Left renal pelvis (tissue), 4 donors: Measurements from ENCODE around the gene SYT11. TPM values are rescaled to one million over a fixed set of nuclear protein-coding genes. Genes with fewer than 3 reads are reported as not detected.
"Not testable (repeated sequence)": the region's sequence is repeated elsewhere in the genome, so short reads cannot be mapped to it uniquely, and the experiment has no call there.

Experiments
- DNase-seq, 4 donors: peaks; one replicate each; pipeline ENCODE4 v3.0.0-alpha.2; 2013; ENCODE audit warnings: low read depth in 4 of 4, low spot score in 3 of 4
- polyA plus RNA-seq, 4 donors: library from polyadenylated mRNA; unstranded; fragments of 120-200 nt; gene quantifications; one replicate each; pipeline ENCODE4 v1.2.1, GENCODE V29; 2013; ENCODE audit not compliant: insufficient read length in 4 of 4

The SYT11 gene
- polyA plus RNA-seq, 4 donors: 14.3 to 24.3 (median 19.0) TPM

DNA sequence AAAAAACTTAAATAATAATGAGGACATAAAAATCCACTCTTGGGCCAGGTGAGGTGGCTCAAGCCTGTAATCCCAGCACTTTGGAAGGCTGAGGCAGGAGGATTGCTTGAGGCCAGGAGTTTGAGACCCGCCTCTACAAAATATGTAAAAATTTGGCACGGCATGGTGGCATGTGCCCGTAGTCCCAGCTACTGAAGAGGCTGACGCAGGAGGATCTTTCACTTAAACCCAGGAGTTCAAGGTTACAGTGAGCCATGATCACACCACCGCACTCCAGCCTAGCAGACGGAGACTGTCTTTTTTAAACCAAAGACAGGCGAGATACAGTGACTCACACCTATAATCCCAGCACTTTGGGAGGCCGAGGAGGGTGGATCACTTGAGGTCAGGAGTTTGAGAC lies 37.1 kb downstream of the SYT11 start:
- DNase-seq: not testable (repeated sequence)

GRCh38 chr1:155897746-155898145 lies 38.4 kb downstream of the SYT11 start:
- no peak for DNase-seq

DNA sequence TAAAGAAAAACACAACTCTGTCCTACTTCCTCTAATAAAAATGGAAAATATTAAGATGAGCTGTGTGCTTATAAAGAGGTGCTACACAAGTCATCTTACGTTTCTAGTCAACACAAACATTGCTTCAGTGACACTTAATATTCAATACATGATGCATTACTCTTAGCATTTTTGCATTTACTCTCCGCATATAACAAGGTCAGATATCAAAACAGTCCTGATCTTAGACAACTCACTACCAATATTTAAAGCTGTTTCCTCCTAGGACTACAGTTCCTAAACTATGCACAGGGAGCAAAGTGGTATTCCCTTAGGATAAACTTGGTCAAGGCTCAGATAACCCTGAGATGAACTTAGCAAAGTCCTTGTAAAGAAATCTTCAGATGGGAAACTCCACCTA lies 39.5 kb downstream of the SYT11 start:
- DNase-seq: no peak

- no peak for DNase-seq
Observed at GRCh38 chr1:155899683-155900082, 40.3 kb downstream of the SYT11 start.

- DNase-seq: no peak
Observed at GRCh38 chr1:155900161-155900560, 40.8 kb downstream of the SYT11 start.

- no peak for DNase-seq
Observed at GRCh38 chr1:155904261-155904660, 44.9 kb downstream of the SYT11 start.

- no peak for DNase-seq
Observed at GRCh38 chr1:155909894-155910293, 50.5 kb downstream of the SYT11 start.

DNA sequence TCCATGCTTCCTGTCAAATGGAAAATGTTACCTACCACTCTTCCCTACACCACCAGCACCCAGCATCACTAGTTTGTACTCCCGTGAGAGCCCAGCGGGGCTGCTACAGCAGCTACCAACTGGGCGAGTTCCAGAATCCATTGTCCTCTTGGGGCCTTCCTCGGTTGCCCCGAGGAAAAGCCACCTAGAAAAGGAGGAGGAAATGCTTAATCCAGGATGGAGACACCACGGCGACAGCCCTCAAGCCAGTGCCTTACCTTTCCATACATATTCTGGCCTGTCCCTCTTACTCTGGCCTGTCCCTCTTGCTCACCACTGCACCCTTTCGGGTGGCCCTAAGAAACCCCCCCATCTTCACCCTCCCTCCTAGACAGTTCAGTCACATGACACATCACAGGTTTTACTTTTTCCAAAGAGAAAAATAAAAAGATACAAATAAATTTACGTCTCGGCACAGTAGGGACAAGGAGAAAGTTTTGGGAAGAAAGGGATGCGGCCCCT lies 51.3 kb downstream of the SYT11 start:
- DNase-seq: no peak

- peak in 2 of 4 donors; percentile 67 to 76 for DNase-seq
Observed at GRCh38 chr1:155911156-155912055, 52.0 kb downstream of the SYT11 start, which contains the start of gene RIT1. Gene RIT1 (minus strand): TSS chr1:155911349. CDS start chr1:155910761, 588 bp downstream.

DNA sequence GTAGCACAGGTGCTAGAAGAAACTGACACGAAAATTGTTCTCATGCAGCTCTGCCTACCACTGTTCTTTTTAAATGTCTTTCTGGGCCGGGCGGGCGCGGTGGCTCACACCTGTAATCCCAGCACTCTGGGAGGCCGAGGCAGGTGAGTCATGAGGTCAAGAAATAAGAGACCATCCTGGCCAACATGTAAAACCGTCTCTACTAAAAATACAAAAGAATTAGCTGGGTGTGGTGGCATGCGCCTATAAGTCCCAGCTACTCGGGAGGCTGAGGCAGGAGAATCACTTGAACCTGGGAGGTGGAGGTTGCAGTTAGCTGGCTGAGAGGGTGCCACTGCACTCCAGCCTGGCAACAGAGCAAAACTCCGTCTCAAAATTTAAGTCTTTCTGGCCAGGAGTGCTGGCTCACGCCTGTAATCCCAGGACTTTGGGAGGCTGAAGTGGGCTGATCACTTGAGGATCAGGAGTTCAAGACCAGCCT lies 52.7 kb downstream of the SYT11 start:
- no peak for DNase-seq

- no peak for DNase-seq
Observed at GRCh38 chr1:155913969-155914757, 54.8 kb downstream of the SYT11 start.

GRCh38 chr1:155918660-155919059 lies 59.3 kb downstream of the SYT11 start:
- no peak for DNase-seq

- DNase-seq: no peak
Observed at GRCh38 chr1:155919801-155920200, 60.4 kb downstream of the SYT11 start.

DNA sequence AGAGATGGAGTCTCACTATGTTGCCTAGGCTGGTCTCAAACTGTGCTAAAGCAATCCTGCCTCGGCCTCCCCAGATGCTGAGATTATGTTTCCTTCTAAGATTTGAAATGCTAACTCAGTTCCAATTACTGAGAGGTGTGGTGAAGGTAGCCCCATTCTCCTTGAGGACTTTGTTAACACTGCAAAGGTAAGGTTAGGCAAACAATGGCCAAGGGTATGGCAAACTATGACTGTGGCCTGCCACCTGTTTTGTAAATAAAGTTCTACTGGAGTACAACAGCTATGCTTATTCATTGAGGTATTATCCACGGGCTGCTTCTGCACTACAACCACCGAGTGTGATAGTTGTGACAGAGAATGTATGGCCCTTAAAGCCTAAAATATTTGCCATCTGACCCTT lies 61.4 kb downstream of the SYT11 start:
- no peak for DNase-seq

DNA sequence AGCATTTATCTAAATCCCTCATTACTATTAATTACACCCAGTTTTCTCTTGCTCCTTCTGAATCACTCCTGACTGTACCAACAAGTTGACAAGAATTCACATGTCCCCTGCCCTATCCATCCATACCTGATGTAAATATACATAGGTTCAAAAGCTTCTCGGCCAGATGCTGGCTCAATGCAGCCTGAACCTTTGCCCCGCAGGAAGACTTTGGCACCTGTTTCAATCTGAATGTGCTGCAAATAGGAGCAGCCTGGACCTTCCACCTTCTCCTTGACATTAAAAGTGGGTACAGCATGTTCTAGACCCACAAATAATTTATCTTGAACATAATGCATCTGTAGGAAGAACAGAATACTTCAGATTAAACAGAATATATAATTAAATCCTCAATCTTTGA lies 66.1 kb downstream of the SYT11 start:
- DNase-seq: no peak

- no peak for DNase-seq
Observed at GRCh38 chr1:155929057-155929456, 69.7 kb downstream of the SYT11 start.

DNA sequence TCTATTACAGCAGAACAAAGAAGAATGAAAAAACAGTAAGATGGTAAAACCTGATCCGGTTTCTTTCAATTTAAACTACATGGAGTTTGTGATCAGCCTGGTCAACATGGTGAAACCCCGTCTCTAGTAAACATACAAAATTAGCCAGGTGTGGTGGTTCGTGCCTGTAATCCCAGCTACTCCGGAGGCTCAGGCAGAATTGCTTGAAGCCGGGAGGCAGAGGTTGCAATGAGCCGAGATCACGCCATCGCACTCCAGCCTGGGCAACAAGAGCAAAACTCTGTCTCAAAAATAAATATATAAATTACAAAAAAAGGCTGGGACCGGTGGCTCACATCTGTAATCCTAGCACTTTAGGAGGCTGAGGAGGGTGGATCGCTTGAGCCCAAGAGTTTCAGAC lies 71.4 kb downstream of the SYT11 start:
- DNase-seq: not testable (repeated sequence)

- no peak for DNase-seq
Observed at GRCh38 chr1:155931332-155932038, 72.1 kb downstream of the SYT11 start.

DNA sequence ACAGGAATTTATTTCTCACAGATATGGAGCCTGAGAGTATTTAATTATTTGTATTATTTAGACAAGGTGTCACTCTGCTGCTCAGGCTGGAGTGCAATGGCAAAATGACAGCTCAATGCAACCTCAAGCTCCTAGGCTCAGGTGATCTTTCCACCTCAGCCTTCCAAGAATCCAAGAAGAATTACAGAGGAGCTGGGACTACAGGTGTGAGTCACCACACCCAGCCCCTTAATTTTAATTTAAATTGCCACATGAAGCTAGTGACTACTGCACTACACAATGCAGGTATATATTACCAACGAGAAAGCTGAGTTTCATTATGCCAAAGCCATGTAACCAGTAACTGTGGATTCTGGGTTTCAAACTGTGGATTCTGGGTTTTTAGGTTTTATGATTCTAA lies 72.7 kb downstream of the SYT11 start:
- no peak for DNase-seq

DNA sequence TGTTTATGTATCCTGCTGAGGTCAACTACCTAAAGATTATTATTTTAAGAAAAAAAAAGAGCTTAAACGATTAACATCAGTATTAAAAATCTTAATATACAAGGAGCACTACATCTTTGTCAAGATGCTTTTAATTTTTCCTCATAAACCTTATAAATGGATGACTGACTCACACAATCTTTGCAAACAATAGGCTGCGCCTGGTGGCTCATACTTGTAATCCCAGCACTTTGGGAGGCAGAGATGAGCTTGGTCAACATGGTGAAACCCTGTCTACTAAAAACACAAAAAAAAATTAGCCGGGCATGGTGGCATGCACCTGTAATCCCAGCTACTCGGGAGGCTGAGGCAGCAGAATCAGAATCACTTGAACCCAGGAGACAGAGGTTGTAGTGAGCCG lies 73.1 kb downstream of the SYT11 start:
- DNase-seq: no peak
